ENCODE measurements around the gene OPA1.

OPA1 gene

DNA sequence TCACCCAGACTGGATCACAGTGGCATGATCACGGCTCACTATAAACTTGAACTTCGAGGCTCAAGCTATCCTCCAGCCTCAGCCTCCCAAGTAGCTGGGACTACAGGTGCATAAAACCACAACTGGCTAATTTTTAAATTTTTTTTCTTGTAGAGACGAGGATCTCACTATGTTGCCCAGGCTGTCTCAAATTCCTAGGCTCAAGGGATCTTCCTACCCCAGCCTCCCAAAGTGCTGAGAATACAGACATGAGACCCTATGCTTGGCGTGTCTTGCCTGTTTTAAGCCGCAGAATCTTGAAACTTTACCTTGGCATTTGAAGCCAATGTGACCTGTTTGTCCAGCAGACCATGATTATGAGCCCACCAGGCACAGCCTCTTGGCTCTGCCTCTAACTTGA is 119.9 kb downstream of the OPA1 start:
- in situ Hi-C loops (cut with MboI; ENCODE audit: low sequenced_read_pairs, unreplicated experiment): no loop called here
- TF ChIP-seq, protein P1, sequence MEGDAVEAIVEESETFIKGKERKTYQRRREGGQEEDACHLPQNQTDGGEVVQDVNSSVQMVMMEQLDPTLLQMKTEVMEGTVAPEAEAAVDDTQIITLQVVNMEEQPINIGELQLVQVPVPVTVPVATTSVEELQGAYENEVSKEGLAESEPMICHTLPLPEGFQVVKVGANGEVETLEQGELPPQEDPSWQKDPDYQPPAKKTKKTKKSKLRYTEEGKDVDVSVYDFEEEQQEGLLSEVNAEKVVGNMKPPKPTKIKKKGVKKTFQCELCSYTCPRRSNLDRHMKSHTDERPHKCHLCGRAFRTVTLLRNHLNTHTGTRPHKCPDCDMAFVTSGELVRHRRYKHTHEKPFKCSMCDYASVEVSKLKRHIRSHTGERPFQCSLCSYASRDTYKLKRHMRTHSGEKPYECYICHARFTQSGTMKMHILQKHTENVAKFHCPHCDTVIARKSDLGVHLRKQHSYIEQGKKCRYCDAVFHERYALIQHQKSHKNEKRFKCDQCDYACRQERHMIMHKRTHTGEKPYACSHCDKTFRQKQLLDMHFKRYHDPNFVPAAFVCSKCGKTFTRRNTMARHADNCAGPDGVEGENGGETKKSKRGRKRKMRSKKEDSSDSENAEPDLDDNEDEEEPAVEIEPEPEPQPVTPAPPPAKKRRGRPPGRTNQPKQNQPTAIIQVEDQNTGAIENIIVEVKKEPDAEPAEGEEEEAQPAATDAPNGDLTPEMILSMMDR (IDR thresholded peaks at IDR 0.05; ENCODE audit: borderline replicate concordance, control extremely low read depth, extremely low read depth, insufficient read depth, missing control alignments): no peak
- DNase-seq (ENCODE audit: low spot score): no peak

DNA sequence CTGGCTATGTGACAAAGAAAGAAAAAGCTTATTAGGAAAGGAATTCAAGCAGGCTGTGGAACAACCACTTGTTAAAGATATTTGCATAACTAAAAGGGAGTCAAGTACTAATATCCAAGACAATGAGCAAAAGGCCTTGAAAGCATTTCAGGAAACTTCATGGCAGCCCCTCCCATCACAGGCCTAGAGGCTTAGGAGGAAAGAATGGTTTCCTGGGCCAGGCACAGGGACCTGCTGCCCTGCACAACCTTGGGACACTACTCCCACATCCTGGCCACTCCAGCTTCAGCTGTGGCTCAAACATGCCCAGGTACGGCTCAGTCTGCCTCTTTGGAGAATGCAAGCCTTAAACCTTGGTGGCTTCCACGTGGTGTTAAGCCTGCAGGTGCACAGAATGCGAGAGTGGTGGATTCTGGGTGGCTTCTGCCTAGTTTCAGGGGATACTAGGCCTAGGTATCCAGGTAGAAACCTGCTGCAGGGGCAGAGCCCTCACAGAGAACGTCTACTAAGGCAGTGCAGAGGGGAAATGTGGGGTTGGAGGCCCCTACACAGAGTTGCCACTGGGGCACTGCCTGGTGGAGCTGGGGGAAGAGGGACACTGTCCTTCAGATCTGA is 121.6 kb downstream of the OPA1 start:
- TF ChIP-seq, protein P1 (IDR thresholded peaks at IDR 0.05; ENCODE audit: borderline replicate concordance, control extremely low read depth, extremely low read depth, insufficient read depth, missing control alignments): no peak
- no peak for DNase-seq (ENCODE audit: low spot score)
- in situ Hi-C loops (cut with MboI; ENCODE audit: low sequenced_read_pairs, unreplicated experiment): no loop called here

DNA sequence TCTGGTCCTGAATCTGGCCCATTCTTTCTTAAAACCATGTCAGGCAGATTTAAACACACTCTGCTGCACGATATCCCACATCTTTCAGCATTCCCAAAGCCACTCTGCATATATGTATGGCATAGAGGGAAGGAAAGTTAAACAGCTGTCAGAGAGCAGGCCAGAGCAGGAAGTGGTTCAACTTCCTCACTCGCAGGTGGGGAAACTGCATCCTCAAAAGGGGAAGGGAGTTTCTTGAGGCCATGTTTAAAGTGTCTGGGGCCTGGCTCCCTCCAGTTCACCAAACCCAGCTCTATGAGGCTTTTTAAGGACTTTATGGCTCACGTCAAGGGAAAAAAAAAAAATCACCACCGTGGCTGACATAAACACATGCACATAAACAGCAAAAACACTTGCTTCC is 123.1 kb downstream of the OPA1 start:
- TF ChIP-seq, protein P1 (IDR thresholded peaks at IDR 0.05; ENCODE audit: borderline replicate concordance, control extremely low read depth, extremely low read depth, insufficient read depth, missing control alignments): no peak
- no peak for DNase-seq (ENCODE audit: low spot score)
- in situ Hi-C loops (cut with MboI; ENCODE audit: low sequenced_read_pairs, unreplicated experiment): no loop called here

DNA sequence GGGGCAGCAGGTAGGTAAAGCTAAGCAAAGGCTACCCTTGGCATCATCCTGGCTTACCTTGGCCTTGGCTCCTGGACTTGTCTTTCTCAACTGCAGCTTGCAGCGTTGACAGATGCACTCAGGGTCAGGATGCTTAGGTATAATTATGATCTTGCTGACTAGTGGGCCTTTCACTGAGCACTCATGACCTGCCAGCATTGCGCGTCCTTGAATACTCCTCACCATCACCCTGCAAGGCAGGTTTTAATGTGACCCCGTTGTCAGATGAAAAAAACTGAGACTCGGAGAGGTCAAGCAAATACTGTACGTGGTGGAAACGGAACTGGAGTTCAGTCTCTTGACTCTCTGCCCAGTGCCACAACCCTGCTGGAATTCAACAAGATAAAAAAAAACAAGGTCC is 126.7 kb downstream of the OPA1 start:
- TF ChIP-seq, protein P1 (IDR thresholded peaks at IDR 0.05; ENCODE audit: borderline replicate concordance, control extremely low read depth, extremely low read depth, insufficient read depth, missing control alignments): no peak
- DNase-seq (ENCODE audit: low spot score): no peak
- in situ Hi-C loops (cut with MboI; ENCODE audit: low sequenced_read_pairs, unreplicated experiment): no loop called here

DNA sequence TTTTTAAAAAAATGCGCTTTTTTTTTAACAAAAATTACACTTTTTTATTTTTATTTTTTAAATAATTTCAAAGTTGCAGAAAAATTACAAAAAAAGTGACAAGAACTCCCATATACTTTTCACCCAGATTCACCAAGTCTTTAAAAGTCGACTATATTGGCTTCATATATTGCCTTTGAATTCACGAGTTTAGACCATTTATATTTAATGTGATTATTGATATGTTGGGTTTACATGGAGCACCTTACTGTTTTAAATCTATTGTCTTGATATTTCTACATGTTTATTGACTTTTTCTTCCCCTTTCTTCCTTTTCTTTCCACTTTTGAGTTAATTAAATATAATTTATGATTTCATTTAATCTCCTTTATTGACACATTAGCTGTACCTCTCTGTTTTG is 127.2 kb downstream of the OPA1 start:
- DNase-seq (ENCODE audit: low spot score): no peak
- in situ Hi-C loops (cut with MboI; ENCODE audit: low sequenced_read_pairs, unreplicated experiment): no loop called here
- TF ChIP-seq, protein P1 (IDR thresholded peaks at IDR 0.05; ENCODE audit: borderline replicate concordance, control extremely low read depth, extremely low read depth, insufficient read depth, missing control alignments): no peak

DNA sequence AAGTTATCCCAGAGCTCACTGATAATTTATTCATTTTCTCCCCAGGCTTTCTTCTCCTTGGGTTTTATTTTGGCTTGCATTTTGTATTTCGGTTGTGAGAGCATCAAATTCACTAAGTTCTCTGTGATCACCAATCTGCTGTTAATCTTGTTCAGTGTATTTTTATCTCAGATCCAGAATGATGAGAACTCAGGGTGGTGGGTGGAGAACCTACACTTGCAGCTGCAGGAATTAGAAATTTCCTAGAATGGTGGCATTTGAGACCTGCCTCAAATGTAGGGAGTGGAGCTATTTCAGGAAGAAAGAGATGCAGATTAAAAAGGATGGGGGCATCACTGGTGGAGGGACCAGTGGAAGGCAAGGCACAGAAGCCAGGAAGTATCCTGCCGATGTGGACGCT is 129.6 kb downstream of the OPA1 start:
- no peak for DNase-seq (ENCODE audit: low spot score)
- in situ Hi-C loops (cut with MboI; ENCODE audit: low sequenced_read_pairs, unreplicated experiment): no loop called here
- TF ChIP-seq, protein P1 (IDR thresholded peaks at IDR 0.05; ENCODE audit: borderline replicate concordance, control extremely low read depth, extremely low read depth, insufficient read depth, missing control alignments): no peak
